HG03103 (cell line): Measurements from ENCODE around the gene PDE4B.

ENCODE experiments used
- ATAC-seq: cut with Tn5 transposase; IDR thresholded peaks from one replicate; pipeline ENCODE4 v1.9.1; 2021; ENCODE audit warnings: low read depth; ENCODE audit not compliant: unreplicated experiment

The PDE4B gene

DNA sequence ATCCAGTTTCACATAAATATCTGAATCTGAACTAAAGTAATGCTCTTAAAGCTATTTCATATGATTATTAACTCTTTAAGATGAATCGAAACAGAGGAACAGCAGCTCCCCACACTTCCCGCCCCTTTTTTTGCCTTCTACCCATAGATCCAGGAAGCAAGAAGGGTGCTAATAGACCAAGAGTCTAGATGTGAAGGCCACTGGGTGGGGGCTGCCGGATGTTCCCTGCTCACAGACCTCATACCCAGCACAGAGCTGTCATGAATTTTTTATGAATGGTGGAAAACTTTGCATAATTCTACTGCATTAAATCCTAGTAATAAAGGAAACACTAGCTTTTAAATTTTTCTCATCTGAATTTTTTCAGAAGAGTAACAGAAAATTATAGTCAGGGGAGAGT lies 457.4 kb downstream of the PDE4B start:
- ATAC-seq, result no peak

DNA sequence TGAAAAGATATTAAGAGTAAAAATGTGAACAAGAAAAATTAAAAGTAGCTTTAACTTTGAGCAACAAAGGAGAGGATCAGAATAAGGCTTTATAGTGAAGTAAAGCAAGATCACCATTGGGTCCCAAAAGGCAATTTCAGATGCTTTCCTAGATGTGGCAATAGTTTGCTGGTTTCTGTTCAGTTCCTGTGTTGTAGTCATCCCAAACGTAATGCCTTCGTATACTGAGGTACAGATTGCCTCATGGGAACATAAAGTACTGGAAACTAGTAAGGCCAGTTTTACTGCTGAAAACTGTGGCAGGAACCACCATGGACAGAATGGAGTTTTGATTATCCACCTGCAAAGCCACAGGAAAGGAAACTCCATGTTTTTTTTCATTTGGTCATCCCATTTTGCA lies 457.8 kb downstream of the PDE4B start:
- no peak for ATAC-seq

GRCh38 chr1:66251546-66251945 lies 458.9 kb downstream of the PDE4B start:
- no peak for ATAC-seq

- peak; percentile 60 for ATAC-seq
Observed at GRCh38 chr1:66253330-66253921, 460.7 kb downstream of the PDE4B start.

GRCh38 chr1:66254785-66255184 lies 462.1 kb downstream of the PDE4B start:
- ATAC-seq, result no peak

DNA sequence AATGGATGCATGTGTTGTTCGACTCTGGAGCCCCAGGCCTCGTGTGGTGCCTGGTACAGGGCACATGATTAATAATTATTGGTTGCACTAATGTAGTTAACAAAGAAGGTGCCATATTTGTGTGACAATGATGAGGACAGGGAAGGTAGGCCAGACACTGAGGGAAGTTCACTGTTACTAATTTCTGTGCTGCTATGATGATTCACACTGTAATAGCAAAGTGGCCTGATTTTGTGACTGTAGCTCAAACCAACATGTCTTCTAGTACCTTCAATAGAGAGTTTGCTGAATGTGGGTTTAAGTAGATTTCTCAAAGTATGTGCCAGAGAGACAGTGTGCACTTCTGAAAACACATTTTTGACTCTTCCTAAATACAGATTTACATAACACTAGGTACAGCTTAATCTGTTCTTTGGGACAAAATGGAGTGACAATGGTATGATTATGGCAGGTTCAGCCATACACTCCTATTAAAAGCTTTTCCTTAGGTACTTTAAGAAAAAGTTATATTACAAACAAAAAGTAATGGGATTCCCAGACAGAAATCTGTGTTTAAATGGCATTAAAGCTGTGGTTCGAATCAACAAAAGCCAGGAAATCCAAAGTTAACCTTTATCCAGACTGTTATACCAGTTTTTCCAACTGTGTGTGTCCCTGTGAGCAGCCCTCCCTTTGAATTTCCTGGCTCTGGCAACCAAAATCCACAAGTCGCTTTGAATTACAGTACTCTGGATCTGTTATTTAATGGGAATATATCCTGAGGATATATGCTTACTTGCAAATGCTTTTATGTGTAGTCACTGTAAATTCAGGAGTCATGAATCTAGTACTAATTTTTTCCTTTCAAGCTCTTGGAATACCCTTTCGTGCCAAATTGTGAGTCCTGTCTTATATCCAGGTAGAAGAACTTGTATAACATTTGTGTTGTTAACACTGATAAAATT lies 464.2 kb downstream of the PDE4B start:
- ATAC-seq, result no peak

DNA sequence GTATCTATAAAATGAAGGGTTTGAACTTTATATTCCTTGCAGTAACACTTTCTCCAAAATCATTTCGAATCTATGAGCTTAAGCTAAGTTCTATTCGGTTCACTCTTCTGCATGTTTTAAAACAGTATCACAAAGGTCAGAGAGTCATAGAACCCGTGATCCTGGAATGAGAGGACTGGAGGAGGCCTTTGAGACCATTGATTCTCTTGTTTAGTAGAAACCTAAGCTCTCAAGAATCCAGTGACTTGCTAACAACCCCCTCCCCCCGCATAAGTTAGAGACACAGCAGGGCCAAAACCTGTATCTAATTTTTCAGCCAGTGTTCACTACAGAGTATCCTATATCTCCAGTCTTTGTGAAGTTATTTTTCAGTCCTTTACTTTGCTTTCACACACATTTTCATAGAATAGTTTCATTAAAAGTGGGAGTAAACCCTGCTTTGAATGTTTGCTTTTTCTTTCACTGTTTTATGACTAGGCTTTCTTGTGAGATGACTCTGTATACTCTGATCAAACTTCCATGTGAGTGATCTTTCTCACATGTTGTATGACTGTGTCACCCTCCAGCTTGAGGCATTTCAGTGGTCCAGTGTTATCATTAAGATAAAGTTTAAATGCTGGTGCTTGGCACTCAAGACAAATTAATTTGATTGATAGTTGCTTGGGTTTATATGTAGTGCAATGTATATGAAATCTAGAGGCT lies 465.9 kb downstream of the PDE4B start:
- peak; percentile 58 for ATAC-seq

GRCh38 chr1:66261364-66261763 lies 468.7 kb downstream of the PDE4B start:
- ATAC-seq, result no peak

DNA sequence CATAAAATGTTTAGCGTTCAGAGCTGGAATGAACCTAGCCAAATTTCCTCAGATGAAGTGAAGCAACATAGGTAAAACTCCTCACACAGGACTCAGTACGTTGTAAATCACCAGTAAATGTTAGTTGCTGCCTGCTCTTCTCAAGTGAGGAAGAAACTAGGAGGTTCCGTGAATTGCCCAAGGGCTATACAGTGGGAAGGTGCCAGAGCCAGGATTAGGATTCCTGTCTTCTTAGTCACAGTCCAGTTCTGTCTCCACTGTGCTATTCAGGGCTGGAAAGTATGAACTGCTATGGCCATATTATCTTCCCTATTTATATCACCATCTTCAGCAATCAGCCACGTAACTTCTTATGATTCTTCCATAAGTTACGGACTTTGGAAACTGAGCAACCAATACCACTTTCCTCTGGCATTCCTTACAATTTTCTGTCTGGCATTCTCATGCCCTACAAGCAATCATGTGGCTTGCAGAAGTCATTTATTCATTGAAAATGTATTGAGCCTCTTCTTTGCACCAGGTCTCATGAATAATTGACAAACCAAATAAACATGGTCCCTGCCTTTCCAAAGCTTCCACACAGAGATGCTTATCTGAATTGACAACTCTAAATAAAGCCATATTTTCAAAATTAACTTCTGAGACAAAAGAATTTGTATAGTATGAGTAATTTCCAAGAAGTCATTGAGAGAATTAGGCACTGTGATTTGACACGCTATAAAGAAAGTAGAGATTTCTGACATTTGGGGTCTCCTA lies 469.7 kb downstream of the PDE4B start:
- no peak for ATAC-seq

DNA sequence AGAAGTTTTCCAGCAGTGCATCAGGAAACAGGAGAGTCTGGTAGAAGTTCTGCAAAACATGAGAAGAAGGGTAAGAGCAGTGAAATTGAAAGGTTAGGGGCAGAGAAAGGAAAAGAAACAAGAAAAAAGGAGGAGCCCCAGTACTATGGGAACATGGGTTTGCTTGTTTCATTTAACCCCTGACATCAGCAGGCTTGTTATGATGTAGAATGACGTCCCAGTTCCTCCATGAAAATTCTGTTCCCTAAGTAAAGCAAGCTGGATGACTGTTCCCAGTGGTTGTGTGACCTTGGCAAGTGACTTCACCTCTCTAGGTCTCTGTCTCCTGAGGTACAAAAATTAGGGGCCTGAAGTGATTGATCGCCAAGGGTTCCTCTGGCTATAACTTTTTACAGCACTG lies 472.6 kb downstream of the PDE4B start:
- no peak for ATAC-seq

GRCh38 chr1:66265796-66266195 lies 473.1 kb downstream of the PDE4B start:
- no peak for ATAC-seq

DNA sequence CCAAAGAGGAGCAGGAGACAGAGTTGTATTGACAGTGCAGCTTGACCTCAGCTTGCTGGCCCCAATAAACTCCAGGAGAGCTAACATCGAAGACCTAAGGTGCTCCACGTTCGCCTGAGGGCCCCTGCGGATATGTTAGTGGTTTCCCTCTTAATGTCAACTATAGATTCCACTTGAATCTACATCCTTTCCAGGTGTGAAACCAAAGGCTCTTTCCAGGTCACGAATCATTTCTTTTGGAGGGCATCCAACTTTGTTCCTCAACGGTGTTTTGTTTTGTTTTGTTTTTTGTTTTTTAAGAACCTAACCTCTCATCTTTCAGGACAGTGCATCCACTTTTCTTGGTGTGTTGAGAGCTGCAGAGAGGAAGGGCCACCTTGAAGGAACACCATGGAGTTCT lies 473.7 kb downstream of the PDE4B start:
- ATAC-seq, result no peak

GRCh38 chr1:66266756-66267155 lies 474.1 kb downstream of the PDE4B start:
- no peak for ATAC-seq

- ATAC-seq, result no peak
Observed at GRCh38 chr1:66267201-66267940, 474.7 kb downstream of the PDE4B start.

GRCh38 chr1:66269222-66269621 lies 476.5 kb downstream of the PDE4B start:
- no peak for ATAC-seq

- ATAC-seq, result no peak
Observed at GRCh38 chr1:66270119-66270812, 477.6 kb downstream of the PDE4B start.

GRCh38 chr1:66271216-66271903 lies 478.7 kb downstream of the PDE4B start:
- ATAC-seq, result no peak

DNA sequence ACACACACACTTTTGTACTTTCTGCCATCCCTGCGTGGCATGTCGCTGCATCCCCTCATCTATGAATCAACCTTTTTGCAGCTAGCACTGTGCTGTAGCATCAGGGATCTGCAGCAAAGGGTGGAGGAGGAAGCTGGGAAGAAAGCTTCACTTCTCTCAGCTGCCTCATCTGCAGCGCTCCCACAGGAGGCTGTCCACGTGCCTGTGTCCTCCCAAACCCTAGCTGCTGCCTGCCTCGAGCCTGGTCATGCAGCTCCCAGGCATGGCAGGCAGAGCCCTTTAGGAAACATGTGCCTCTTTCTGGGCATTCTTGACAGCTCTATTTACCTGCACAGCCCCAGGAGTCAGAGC lies 479.2 kb downstream of the PDE4B start:
- no peak for ATAC-seq

- ATAC-seq, result no peak
Observed at GRCh38 chr1:66273656-66274055, 481.0 kb downstream of the PDE4B start.
